Measurements from ENCODE around the gene PRSS2. TPM values are rescaled to one million over a fixed set of nuclear protein-coding genes. Genes with fewer than 3 reads are reported as not detected.
"Not testable (repeated sequence)": the region's sequence is repeated elsewhere in the genome, so short reads cannot be mapped to it uniquely, and the experiment has no call there.

Gene PRSS2
- total RNA-seq, 4 donors from 2014 or later: 29.7 to 243 (median 208) TPM

- Histone ChIP-seq H3K27me3 (no peaks in the 10 kb centered on the region), H3K36me3 (no peaks in the 10 kb centered on the region), H3K4me1 (no peaks in the 10 kb centered on the region), H3K4me3 (no peak overlapping the region), H3K27ac (no peak overlapping the region), H3K9me3 (no peaks in the 10 kb centered on the region)
- no peak for TF ChIP-seq CTCF (IDR thresholded peaks at IDR 0.05)
- TF ChIP-seq POLR2A (IDR thresholded peaks at IDR 0.05): no peak
- no peak for DNase-seq
Measured at GRCh38 chr7:142759433-142759832, 11.3 kb upstream of the PRSS2 start.

- TF ChIP-seq POLR2A (IDR thresholded peaks at IDR 0.05) (no peak), CTCF (IDR thresholded peaks at IDR 0.05) (no peak)
- H3K36me3 ChIP-seq: no peaks in the 10 kb centered on the region
- no peaks in the 10 kb centered on the region for H3K9me3 ChIP-seq
- DNase-seq: no peak
- no peak overlapping the region for H3K27ac ChIP-seq
- H3K4me3 ChIP-seq: no peak overlapping the region
- H3K27me3 ChIP-seq: no peaks in the 10 kb centered on the region
- H3K4me1 ChIP-seq: no peaks in the 10 kb centered on the region
Measured at GRCh38 chr7:142760071-142760642, 10.6 kb upstream of the PRSS2 start.

GRCh38 chr7:142761606-142762005 is 9.2 kb upstream of the PRSS2 start:
- H3K36me3 ChIP-seq, DNase-seq, H3K27me3 ChIP-seq, H3K4me3 ChIP-seq, H3K27ac ChIP-seq, H3K4me1 ChIP-seq, H3K9me3 ChIP-seq: not testable (repeated sequence)

- Histone ChIP-seq H3K9me3 (no peaks in the 10 kb centered on the region), H3K4me1 (no peaks in the 10 kb centered on the region), H3K27me3 (no peaks in the 10 kb centered on the region), H3K27ac (no peak overlapping the region), H3K4me3 (no peak overlapping the region), H3K36me3 (no peaks in the 10 kb centered on the region)
- no peak for DNase-seq
- TF ChIP-seq POLR2A (IDR thresholded peaks at IDR 0.05): no peak
- no peak for TF ChIP-seq CTCF (IDR thresholded peaks at IDR 0.05)
Measured at GRCh38 chr7:142762104-142762503, 8.7 kb upstream of the PRSS2 start.

- Histone ChIP-seq H3K9me3 (no peaks in the 10 kb centered on the region), H3K27me3 (no peaks in the 10 kb centered on the region), H3K36me3 (no peaks in the 10 kb centered on the region), H3K4me1 (peaks cover 0 to 5% (median 0%) of the 10 kb centered on the region in 4 donors), H3K27ac (no peak overlapping the region), H3K4me3 (no peak overlapping the region)
- TF ChIP-seq POLR2A (IDR thresholded peaks at IDR 0.05) (no peak), CTCF (IDR thresholded peaks at IDR 0.05) (no peak)
- DNase-seq: no peak
Measured at GRCh38 chr7:142767451-142767850, 3.3 kb upstream of the PRSS2 start.

GRCh38 chr7:142767861-142768260 is 2.9 kb upstream of the PRSS2 start:
- no peak for DNase-seq
- H3K4me1 ChIP-seq: peaks cover 0 to 5% (median 0%) of the 10 kb centered on the region in 4 donors
- H3K27me3 ChIP-seq: no peaks in the 10 kb centered on the region
- no peaks in the 10 kb centered on the region for H3K36me3 ChIP-seq
- no peak overlapping the region for H3K4me3 ChIP-seq
- TF ChIP-seq CTCF (IDR thresholded peaks at IDR 0.05): no peak
- no peak for TF ChIP-seq POLR2A (IDR thresholded peaks at IDR 0.05)
- H3K27ac ChIP-seq: no peak overlapping the region
- no peaks in the 10 kb centered on the region for H3K9me3 ChIP-seq

GRCh38 chr7:142768885-142769284 is 1.9 kb upstream of the PRSS2 start:
- DNase-seq, H3K27ac ChIP-seq, H3K9me3 ChIP-seq, H3K4me3 ChIP-seq, H3K36me3 ChIP-seq, H3K27me3 ChIP-seq, H3K4me1 ChIP-seq: not testable (repeated sequence)
